Right kidney (tissue), 1 donor: ENCODE data around the gene CATSPER2.
"Not testable (repeated sequence)": the region's sequence is repeated elsewhere in the genome, so short reads cannot be mapped to it uniquely, and the experiment has no call there.

ENCODE experiments used
- DNase-seq: peaks from one replicate; pipeline ENCODE4 v3.0.0-alpha.2; 2016

CATSPER2 gene

GRCh38 chr15:43593328-43594190 lies 55.1 kb downstream of the CATSPER2 start, which contains the start of gene CKMT1B:
TSS of gene CKMT1B (plus strand) at chr15:43594027. CDS start at chr15:43594219, 192 bp downstream.
- DNase-seq: not testable (repeated sequence)

- not testable (repeated sequence) for DNase-seq
These were observed 55.8 kb downstream of the CATSPER2 start for GRCh38 chr15:43592841-43593240.

- DNase-seq: not testable (repeated sequence)
These were observed 58.7 kb downstream of the CATSPER2 start, which contains the start of gene PPIP5K1 for GRCh38 chr15:43589778-43590466. TSS of gene PPIP5K1 (minus strand) at chr15:43590208. CDS start at chr15:43584504, 5,704 bp downstream.
